ENCODE measurements around the gene TECPR1.

Gene TECPR1

GRCh38 chr7:98199131-98199530, 52.9 kb downstream of the TECPR1 start:
- H3K27me3 ChIP-seq (replicated peaks; ENCODE audit: insufficient read depth, low read length): no peaks in the 10 kb centered on the region
- H3K36me3 ChIP-seq (replicated peaks; ENCODE audit: insufficient read depth, low read length): no peaks in the 10 kb centered on the region
- no peaks in the 10 kb centered on the region for H4K20me1 ChIP-seq (ENCODE audit: insufficient read depth, low read length)
- no peaks in the 10 kb centered on the region for H3K9me2 ChIP-seq (replicated peaks; ENCODE audit: insufficient read depth, low read length)
- DNase-seq: no peak
- H3K9ac ChIP-seq (ENCODE audit: low read length): no peak overlapping the region
- no peaks in the 10 kb centered on the region for H3K9me3 ChIP-seq (replicated peaks; ENCODE audit: insufficient read depth, low read length)
- H3K79me2 ChIP-seq (ENCODE audit: low read length): peaks cover 36% of the 10 kb centered on the region
- H3K4me3 ChIP-seq (ENCODE audit: low read length): no peak overlapping the region
- H3K4me2 ChIP-seq (ENCODE audit: low read depth, low read length): no peak overlapping the region
- TF ChIP-seq CTCF (IDR thresholded peaks at IDR 0.05; ENCODE audit: low read length) (no peak), EZH2phosphoT487 (IDR thresholded peaks at IDR 0.05; ENCODE audit: low read length) (no peak), EZH2 (optimal IDR thresholded peaks at IDR 0.05; ENCODE audit: low read depth, low read length) (no peak)
- no peak overlapping the region for H2AFZ ChIP-seq (ENCODE audit: low read length)
- H3K27ac ChIP-seq (ENCODE audit: low read length): no peak overlapping the region
- peaks cover 20% of the 10 kb centered on the region for H3F3A ChIP-seq (ENCODE audit: insufficient read depth, low read length)
- H3K4me1 ChIP-seq (ENCODE audit: low read length): peaks cover 34% of the 10 kb centered on the region

GRCh38 chr7:98196706-98197605, 55.1 kb downstream of the TECPR1 start:
- peaks cover 13% of the 10 kb centered on the region; the same call in 1 of the 2 replicates for H3F3A ChIP-seq (ENCODE audit: insufficient read depth, low read length)
- H3K9ac ChIP-seq (ENCODE audit: low read length): no peak overlapping the region
- H3K4me1 ChIP-seq (ENCODE audit: low read length): peaks cover 20% of the 10 kb centered on the region
- no peak overlapping the region for H2AFZ ChIP-seq (ENCODE audit: low read length)
- H3K9me3 ChIP-seq (replicated peaks; ENCODE audit: insufficient read depth, low read length): no peaks in the 10 kb centered on the region
- H3K4me2 ChIP-seq (ENCODE audit: low read depth, low read length): no peak overlapping the region
- TF ChIP-seq CTCF (IDR thresholded peaks at IDR 0.05; ENCODE audit: low read length) (no peak), EZH2phosphoT487 (IDR thresholded peaks at IDR 0.05; ENCODE audit: low read length) (no peak), EZH2 (optimal IDR thresholded peaks at IDR 0.05; ENCODE audit: low read depth, low read length) (no peak)
- peaks cover 26% of the 10 kb centered on the region for H3K79me2 ChIP-seq (ENCODE audit: low read length)
- H3K27me3 ChIP-seq (replicated peaks; ENCODE audit: insufficient read depth, low read length): no peaks in the 10 kb centered on the region
- H3K4me3 ChIP-seq (ENCODE audit: low read length): no peak overlapping the region
- no peak for DNase-seq
- H3K27ac ChIP-seq (ENCODE audit: low read length): no peak overlapping the region
- H3K36me3 ChIP-seq (replicated peaks; ENCODE audit: insufficient read depth, low read length): no peaks in the 10 kb centered on the region; the same call in 1 of the 2 replicates
- no peaks in the 10 kb centered on the region for H3K9me2 ChIP-seq (replicated peaks; ENCODE audit: insufficient read depth, low read length)
- no peaks in the 10 kb centered on the region for H4K20me1 ChIP-seq (ENCODE audit: insufficient read depth, low read length)

GRCh38 chr7:98194672-98195457, 57.2 kb downstream of the TECPR1 start:
- Histone ChIP-seq H2AFZ (ENCODE audit: low read length) (no peak overlapping the region), H4K20me1 (ENCODE audit: insufficient read depth, low read length) (no peaks in the 10 kb centered on the region), H3K9ac (ENCODE audit: low read length) (no peak overlapping the region), H3K4me2 (ENCODE audit: low read depth, low read length) (no peak overlapping the region), H3K4me1 (ENCODE audit: low read length) (no peaks in the 10 kb centered on the region; the same call in 1 of the 2 replicates), H3K4me3 (ENCODE audit: low read length) (no peak overlapping the region), H3K9me2 (replicated peaks; ENCODE audit: insufficient read depth, low read length) (no peaks in the 10 kb centered on the region), H3K36me3 (replicated peaks; ENCODE audit: insufficient read depth, low read length) (no peaks in the 10 kb centered on the region; the same call in 1 of the 2 replicates), H3K27me3 (replicated peaks; ENCODE audit: insufficient read depth, low read length) (no peaks in the 10 kb centered on the region), H3K9me3 (replicated peaks; ENCODE audit: insufficient read depth, low read length) (no peaks in the 10 kb centered on the region), H3K79me2 (ENCODE audit: low read length) (peaks cover 9% of the 10 kb centered on the region; the same call in 1 of the 2 replicates), H3F3A (ENCODE audit: insufficient read depth, low read length) (no peaks in the 10 kb centered on the region), H3K27ac (ENCODE audit: low read length) (no peak overlapping the region)
- no peak for DNase-seq
- no peak for TF ChIP-seq EZH2 (optimal IDR thresholded peaks at IDR 0.05; ENCODE audit: low read depth, low read length)
- TF ChIP-seq CTCF (IDR thresholded peaks at IDR 0.05; ENCODE audit: low read length): no peak
- no peak for TF ChIP-seq EZH2phosphoT487 (IDR thresholded peaks at IDR 0.05; ENCODE audit: low read length)
